Measurements from ENCODE around the gene ERCC3.
"Not testable (repeated sequence)": the region's sequence is repeated elsewhere in the genome, so short reads cannot be mapped to it uniquely, and the experiment has no call there.

ERCC3 gene

DNA sequence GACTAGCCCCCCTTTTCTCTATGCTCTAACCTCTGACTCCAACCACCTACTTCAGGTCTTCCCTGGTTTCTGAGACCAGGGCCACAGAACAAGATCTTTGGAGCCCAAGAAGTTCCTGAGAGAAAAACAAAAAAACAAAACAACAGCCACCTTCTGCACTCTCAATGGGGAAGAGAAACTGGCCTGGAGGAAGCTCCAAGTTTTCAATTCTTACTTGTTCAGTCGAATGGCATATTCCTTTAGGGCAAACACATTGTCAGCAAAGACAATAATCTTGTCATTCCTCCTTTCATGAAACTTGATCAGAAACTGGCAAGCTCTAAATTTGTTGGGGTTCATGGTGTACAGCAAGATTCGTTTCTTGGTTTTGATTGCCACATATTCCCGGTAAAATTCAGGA is 15.0 kb downstream of the ERCC3 start:
- DNase-seq: no peak

GRCh38 chr2:127277028-127277427 is 16.9 kb downstream of the ERCC3 start:
- no peak for DNase-seq

DNA sequence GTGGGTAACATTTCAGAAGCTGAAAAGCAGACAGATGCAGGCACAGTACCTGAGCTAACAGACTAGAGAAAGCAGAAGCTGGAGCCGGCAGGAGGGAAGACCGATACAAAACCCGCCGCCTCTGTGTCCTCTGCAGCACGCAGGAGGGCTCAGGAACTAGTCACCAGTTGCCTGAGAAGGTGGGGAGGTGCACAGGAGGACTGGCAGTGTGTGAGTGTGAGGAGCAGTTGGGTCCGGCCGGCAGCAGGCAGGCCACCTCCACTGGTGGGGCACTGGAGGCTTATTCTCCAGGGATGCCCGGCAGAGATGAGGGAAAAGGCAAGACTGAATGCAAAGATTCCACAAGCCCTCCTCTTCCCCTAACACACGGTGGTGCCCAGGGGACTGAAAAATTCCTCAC is 18.2 kb downstream of the ERCC3 start:
- DNase-seq: no peak

DNA sequence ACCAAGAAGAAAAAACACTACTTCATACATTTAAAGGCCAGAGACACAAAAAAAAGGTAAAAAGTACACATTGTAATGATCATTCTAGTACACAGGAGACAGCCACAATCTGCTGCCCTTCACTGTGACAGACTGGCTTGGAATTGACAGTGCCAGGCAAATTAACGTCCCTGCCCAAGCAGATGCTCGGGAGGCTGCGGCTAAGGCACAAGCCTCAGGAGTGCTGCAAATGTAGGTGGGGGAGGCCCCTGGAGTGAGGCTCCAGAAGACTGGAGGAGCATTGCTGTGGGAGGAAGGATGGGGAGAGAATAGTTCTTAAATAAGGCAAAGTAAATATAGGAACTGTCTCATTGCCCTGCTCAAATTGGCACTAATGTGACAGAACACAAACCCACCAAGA is 18.6 kb downstream of the ERCC3 start:
- no peak for DNase-seq

DNA sequence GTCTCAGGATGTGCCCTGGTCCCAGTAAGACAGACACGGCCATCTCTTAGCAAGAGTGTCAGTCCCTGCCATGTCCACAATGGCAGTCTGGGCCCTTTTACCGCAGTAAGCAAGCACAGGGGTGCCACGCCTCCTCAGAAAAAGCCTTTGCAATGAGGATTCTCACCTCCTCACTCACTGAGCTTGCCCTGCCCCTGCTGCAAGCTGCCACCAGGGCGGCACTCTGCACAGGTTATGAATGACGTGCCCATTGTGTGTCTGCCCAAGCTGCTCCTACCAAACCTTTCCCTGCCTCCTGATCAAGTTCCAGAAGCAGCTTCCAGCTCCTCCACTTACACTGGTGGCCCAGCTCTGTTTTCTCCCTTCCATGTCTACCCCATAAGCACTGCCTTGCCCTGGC is 23.3 kb downstream of the ERCC3 start:
- DNase-seq: no peak

DNA sequence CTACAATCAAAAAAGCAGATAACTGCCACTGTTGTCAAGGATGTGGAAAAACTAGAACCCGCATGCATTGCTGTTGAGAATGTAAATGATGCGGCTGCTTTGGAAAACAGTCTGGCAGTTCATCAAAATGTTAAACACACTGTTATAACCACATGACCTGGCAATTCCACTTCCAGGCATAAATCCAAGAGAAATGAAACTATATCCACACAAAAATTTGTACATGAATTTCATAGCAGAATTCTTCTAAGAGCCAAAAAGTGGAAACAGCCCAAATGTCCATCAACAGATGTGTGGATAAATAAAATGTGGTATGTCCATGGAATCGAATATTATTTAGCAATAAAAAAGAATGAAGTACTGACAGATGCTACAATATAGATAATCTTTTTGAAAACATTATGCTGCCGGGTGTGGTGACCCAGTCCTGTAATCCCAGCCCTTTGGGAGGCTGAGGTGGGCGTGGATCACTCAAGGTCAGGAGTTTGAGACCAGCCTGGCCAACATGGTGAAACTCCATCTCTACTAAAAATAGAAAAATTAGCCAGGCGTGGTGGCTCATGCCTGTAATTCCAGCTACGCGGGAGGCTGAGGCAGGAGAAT is 32.0 kb downstream of the ERCC3 start:
- DNase-seq: no peak

GRCh38 chr2:127259355-127259754 is 34.6 kb downstream of the ERCC3 start:
- DNase-seq: no peak

- DNase-seq: no peak
Measured at GRCh38 chr2:127256866-127257265, 37.1 kb downstream of the ERCC3 start.

GRCh38 chr2:127256381-127256780 is 37.6 kb downstream of the ERCC3 start:
- no peak for DNase-seq

- no peak for DNase-seq
Measured at GRCh38 chr2:127255721-127256120, 38.2 kb downstream of the ERCC3 start.

DNA sequence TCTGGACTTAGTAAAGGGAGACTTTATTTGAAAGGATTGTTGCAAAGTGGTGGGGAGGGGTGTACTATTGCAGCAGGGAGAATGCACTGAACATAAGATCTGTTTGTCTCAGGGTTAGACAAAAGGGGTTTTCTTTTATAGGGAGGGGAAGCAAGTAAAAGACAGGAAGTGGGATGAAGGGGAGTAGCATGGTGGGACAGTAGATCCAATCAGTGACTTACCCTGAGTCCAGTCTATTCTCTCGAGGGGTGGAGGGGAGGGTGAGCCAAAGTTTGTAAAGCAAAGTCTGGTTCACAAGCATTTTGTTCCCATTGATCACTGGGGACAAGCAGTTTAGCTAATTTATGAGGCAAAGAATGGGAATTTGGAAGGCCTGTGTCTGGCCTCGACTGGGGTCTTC is 38.8 kb downstream of the ERCC3 start:
- DNase-seq: no peak

DNA sequence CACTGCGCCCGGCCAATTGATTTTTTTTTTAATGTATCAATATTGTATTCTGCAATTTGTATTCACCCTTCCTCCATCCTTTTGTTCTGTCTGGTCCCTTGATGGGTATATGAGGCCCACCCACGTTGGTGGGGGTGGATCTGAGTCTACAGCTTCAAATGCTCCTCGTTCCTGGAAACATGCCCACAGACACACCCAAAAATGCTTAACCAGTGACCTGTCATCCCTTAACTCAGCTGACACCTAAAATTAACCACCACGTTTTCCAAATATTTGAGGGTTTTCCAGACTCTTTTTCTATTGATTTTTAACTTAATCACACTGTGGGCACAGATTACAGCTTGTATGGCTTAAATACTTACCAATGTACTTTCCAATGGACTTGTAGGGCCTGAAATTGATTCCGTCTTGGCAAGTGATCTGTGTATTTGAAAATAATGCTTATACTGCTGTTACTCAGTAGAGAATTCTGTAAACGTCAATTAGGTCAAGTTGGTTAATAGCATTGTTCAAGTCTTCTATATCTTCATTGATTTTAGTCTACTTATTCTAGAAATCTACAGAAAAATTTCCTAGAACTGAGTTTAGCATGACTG is 39.5 kb downstream of the ERCC3 start:
- DNase-seq: no peak

GRCh38 chr2:127241184-127241583 is 52.8 kb downstream of the ERCC3 start:
- DNase-seq: not testable (repeated sequence)

DNA sequence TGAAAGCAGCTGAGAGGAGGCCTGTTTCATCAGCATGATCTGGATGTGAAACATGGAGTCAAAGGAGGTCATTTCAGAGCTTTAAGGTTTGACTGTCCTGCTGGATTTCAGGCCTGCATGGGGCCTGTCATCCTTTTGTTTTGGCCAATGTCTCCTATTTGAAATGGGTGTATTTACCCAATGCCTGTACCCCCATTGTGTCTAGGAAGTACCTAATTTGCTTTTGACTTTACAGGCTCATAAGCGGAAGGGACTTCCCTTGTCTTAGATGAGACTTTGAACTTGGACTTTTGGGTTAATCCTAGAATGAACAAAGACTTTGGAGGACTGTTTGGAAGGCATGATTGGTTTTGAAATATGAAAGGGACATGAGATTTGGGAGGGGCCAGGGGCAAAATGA is 54.5 kb downstream of the ERCC3 start:
- no peak for DNase-seq

- DNase-seq: not testable (repeated sequence)
Measured at GRCh38 chr2:127237768-127238167, 56.2 kb downstream of the ERCC3 start.

- no peak for DNase-seq
Measured at GRCh38 chr2:127235082-127235702, 58.8 kb downstream of the ERCC3 start.

DNA sequence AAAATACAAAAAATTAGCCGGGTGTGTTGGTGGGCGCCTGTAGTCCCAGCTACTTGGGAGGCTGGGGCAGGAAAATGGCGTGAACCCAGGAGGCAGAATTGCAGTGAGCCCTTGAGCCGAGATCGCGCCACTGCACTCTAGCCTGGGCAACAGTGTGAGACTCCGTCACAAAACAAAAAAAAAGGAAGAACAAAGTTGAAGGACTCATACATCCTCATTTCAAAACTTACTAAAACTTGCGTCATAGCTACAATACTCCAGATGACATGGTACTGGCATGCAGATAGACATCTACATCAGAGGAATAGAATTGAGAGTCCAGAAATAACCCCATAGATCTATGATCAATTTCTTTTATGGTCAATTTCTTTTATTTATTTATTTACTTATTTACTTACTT is 60.2 kb downstream of the ERCC3 start:
- no peak for DNase-seq

DNA sequence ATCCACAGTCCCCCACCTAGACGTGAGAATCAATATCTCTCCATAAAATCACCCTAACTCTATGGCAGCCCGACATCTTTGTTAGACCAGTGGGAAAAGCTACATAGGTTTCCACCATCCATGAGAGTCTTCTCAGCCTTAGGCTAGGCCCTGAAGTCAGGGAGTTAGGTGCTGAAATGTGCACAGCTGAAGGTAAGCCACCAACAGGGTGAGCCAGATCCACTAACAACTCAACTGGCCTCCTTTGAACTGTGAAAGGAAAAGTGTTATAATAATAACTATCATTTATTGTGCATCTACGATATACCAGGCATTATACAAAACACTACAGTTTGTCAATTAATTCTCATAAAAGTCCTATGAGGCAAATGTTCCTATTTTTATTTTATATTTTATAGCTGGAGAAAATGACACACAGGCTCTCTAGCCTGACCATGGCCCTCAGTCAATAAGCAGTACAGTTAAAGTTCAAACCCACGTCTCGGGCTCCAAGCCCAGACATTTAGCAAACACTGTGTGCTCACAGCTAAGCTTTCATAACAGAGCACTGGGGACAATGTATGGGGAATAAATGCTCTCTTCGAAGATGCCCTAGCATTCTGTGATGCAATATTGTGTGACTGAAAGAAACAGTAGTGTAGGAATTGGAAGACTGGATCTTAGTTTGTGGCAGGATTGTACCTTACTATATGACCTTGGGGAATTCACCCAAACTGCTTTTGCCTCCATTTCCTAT is 62.6 kb downstream of the ERCC3 start:
- DNase-seq: no peak

GRCh38 chr2:127229555-127229954 is 64.4 kb downstream of the ERCC3 start:
- DNase-seq: no peak

- DNase-seq: no peak
Measured at GRCh38 chr2:127228102-127228501, 65.8 kb downstream of the ERCC3 start.

- not testable (repeated sequence) for DNase-seq
Measured at GRCh38 chr2:127227264-127227660, 66.7 kb downstream of the ERCC3 start.

DNA sequence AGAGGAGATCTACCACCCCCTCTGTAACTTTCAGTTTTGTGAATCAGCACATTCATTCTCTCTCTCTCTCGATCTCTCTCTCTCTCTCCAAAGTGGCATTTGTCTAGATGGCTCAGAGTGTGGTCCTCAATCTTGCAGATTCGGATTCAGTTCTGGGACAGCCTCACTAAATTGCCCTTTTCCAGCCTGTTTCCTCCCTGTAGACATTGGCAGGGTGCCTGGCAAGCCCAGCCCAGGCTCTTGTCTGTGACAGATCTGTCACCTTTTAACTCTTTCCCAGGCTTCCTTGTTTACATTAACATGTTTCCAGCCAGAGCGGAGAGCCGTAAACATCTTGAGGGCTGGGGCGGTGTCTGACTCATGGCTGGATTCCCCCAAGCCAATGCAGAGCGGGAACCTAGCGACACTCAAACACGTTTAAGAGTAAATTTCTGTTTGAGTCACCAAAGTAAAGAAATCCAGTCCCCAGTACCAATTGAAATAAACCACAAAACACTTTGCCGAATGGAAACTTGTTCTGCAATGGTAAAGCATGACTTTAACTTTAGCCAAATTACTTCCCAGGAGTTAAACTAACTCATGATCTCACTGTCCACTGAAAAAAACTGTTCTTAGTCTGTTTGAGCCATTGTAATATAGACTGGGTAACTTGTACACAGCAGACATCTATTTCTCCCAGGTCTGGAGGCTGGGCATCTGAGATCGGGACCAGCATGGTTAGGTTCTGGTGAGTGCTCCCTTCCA is 67.3 kb downstream of the ERCC3 start:
- DNase-seq: peak; percentile 66

DNA sequence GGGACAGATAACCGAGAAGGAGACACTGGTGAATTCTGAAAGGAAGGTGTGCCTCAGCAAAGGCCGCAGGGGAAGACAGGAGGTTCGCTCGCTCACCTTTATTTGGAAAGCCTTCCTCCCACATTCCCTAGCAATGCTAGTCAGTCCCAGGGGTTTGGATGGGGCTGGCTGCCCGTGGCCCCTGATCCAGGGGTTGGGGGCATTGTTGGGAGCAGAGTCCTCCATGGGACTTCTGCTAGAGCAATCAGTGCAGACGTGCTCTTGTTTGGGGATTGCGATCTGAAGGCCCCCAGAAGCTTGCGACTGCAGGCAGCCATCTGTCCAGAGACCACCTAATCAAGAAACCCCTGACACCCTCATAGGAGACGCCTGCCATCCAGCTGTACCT is 67.8 kb downstream of the ERCC3 start:
- no peak for DNase-seq

Measured in activated CD8-positive, alpha-beta memory T cell treated with anti-CD3 and anti-CD28 coated beads, Interleukin-2, amount 50 U/mL, for 48 hours (primary cell).